ENCODE results near the gene RAP1GAP2.

The RAP1GAP2 gene

DNA sequence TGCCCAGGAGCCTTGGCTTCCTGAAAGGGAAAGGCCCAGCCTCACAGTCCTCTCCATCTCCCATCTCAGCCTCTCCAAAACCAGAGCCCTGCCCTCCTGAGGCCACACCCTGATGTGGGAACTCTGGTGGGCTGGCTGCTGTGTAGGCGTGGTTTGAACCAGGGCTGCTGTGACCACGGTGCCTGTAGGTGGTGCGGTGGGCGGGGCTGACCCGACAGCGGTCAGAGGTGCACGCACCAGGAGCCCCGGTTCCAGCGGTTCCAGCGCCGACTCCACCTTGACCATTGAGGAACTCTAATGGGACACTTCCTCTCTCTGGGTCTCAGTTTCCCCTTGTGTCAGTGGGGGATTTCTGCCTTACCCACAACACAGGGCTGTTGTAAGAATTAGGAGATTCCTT is 2.4 kb downstream of the RAP1GAP2 start:
- Histone ChIP-seq H4K12ac (ENCODE audit: low read depth, low read length) (no peak overlapping the region), H4K8ac (ENCODE audit: low read depth, low read length) (no peak overlapping the region), H3K4me1 (ENCODE audit: control insufficient read depth in 1 of 2, insufficient read depth in 2 of 2, low read length in 2 of 2) (no peaks in the 10 kb centered on the region), H3K4ac (ENCODE audit: low read depth, low read length) (no peak overlapping the region), H3K27me3 (ENCODE audit: insufficient read depth, low read length) (no peaks in the 10 kb centered on the region), H3K4me2 (ENCODE audit: low read length) (no peak overlapping the region), H3K9me3 (ENCODE audit: insufficient read depth, low read depth, low read length) (peaks cover 7% of the 10 kb centered on the region), H3K79me2 (ENCODE audit: control insufficient read depth, insufficient read depth, low read length, poor library complexity) (no peaks in the 10 kb centered on the region), H3K14ac (ENCODE audit: low read length) (no peak overlapping the region), H2BK5ac (ENCODE audit: low read depth, low read length, poor library complexity) (no peak overlapping the region), H2BK12ac (ENCODE audit: low read length) (no peak overlapping the region), H3K27ac (ENCODE audit: low read depth, low read length) (no peak overlapping the region), H3K23ac (ENCODE audit: low read length) (no peak overlapping the region), H3K36me3 (ENCODE audit: control insufficient read depth in 1 of 2, insufficient read depth in 2 of 2, low read length in 2 of 2) (no peaks in the 10 kb centered on the region), H2BK120ac (ENCODE audit: insufficient read depth, low read length, poor library complexity) (no peak overlapping the region), H4K91ac (ENCODE audit: low read depth, low read length) (no peak overlapping the region), H3K18ac (ENCODE audit: low read length) (no peak overlapping the region), H3K9ac (ENCODE audit: low read length) (no peak overlapping the region), H2AFZ (ENCODE audit: insufficient read depth, low read length, poor library complexity) (no peak overlapping the region), H2AK5ac (ENCODE audit: low read length) (no peak overlapping the region), H3K79me1 (ENCODE audit: low read length) (no peaks in the 10 kb centered on the region), H3K4me3 (ENCODE audit: low read depth, low read length) (no peak overlapping the region)
- WGBS (ENCODE audit: extremely low coverage, insufficient coverage, insufficient read length) = no CpG with 5 or more reads among the region's 11 CpGs
- no peak for DNase-seq

DNA sequence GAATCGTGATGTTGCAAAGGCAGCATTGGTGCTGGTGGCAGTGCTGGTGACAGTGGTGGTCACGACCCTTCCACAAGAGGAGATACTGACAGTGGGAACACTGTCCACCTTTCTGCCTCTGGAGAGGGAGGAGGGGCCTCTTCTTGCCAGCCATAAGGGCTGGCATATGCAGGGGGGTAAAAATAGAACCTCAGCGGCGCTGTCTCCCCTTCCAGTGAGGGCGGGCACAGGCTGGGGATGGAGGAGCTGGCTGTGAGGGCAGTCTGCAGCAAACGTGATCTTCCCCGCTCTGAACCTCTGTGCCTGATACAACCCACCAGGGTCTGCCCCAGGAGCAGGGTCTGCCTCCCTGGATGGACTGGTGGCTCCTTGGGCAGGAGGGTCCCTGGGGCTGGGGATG is 3.4 kb downstream of the RAP1GAP2 start:
- Histone ChIP-seq H3K9me3 (ENCODE audit: insufficient read depth, low read depth, low read length) (peaks cover 7% of the 10 kb centered on the region), H2BK5ac (ENCODE audit: low read depth, low read length, poor library complexity) (no peak overlapping the region), H2BK120ac (ENCODE audit: insufficient read depth, low read length, poor library complexity) (no peak overlapping the region), H3K23ac (ENCODE audit: low read length) (no peak overlapping the region), H3K4ac (ENCODE audit: low read depth, low read length) (no peak overlapping the region), H2AK5ac (ENCODE audit: low read length) (no peak overlapping the region), H3K9ac (ENCODE audit: low read length) (no peak overlapping the region), H3K79me1 (ENCODE audit: low read length) (no peaks in the 10 kb centered on the region), H4K8ac (ENCODE audit: low read depth, low read length) (no peak overlapping the region), H4K91ac (ENCODE audit: low read depth, low read length) (no peak overlapping the region), H3K27me3 (ENCODE audit: insufficient read depth, low read length) (no peaks in the 10 kb centered on the region), H3K36me3 (ENCODE audit: control insufficient read depth in 1 of 2, insufficient read depth in 2 of 2, low read length in 2 of 2) (no peaks in the 10 kb centered on the region), H3K18ac (ENCODE audit: low read length) (no peak overlapping the region), H2AFZ (ENCODE audit: insufficient read depth, low read length, poor library complexity) (no peak overlapping the region), H4K12ac (ENCODE audit: low read depth, low read length) (no peak overlapping the region), H2BK12ac (ENCODE audit: low read length) (no peak overlapping the region), H3K79me2 (ENCODE audit: control insufficient read depth, insufficient read depth, low read length, poor library complexity) (no peaks in the 10 kb centered on the region), H3K4me1 (ENCODE audit: control insufficient read depth in 1 of 2, insufficient read depth in 2 of 2, low read length in 2 of 2) (no peaks in the 10 kb centered on the region), H3K4me3 (ENCODE audit: low read depth, low read length) (no peak overlapping the region), H3K14ac (ENCODE audit: low read length) (no peak overlapping the region), H3K27ac (ENCODE audit: low read depth, low read length) (no peak overlapping the region), H3K4me2 (ENCODE audit: low read length) (no peak overlapping the region)
- no CpG with 5 or more reads among the region's 7 CpGs for WGBS (ENCODE audit: extremely low coverage, insufficient coverage, insufficient read length)
- DNase-seq = no peak

GRCh38 chr17:2800367-2800766 is 4.1 kb downstream of the RAP1GAP2 start:
- no peaks in the 10 kb centered on the region for H3K79me2 ChIP-seq (ENCODE audit: control insufficient read depth, insufficient read depth, low read length, poor library complexity)

GRCh38 chr17:2801841-2802240 is 5.6 kb downstream of the RAP1GAP2 start:
- no CpG with 5 or more reads among the region's 6 CpGs for WGBS (ENCODE audit: extremely low coverage, insufficient coverage, insufficient read length)
- no peak overlapping the region for H3K27ac ChIP-seq (ENCODE audit: low read depth, low read length)
- H3K4ac ChIP-seq (ENCODE audit: low read depth, low read length) = no peak overlapping the region
- H2BK120ac ChIP-seq (ENCODE audit: insufficient read depth, low read length, poor library complexity) = no peak overlapping the region
- H3K14ac ChIP-seq (ENCODE audit: low read length) = no peak overlapping the region
- H3K9me3 ChIP-seq (ENCODE audit: insufficient read depth, low read depth, low read length) = peaks cover 3% of the 10 kb centered on the region
- H3K27me3 ChIP-seq (ENCODE audit: insufficient read depth, low read length) = no peaks in the 10 kb centered on the region
- H2AFZ ChIP-seq (ENCODE audit: insufficient read depth, low read length, poor library complexity) = no peak overlapping the region
- H3K18ac ChIP-seq (ENCODE audit: low read length) = no peak overlapping the region
- H3K4me3 ChIP-seq (ENCODE audit: low read depth, low read length) = no peak overlapping the region
- no peak overlapping the region for H2AK5ac ChIP-seq (ENCODE audit: low read length)
- no peaks in the 10 kb centered on the region for H3K36me3 ChIP-seq (ENCODE audit: control insufficient read depth in 1 of 2, insufficient read depth in 2 of 2, low read length in 2 of 2)
- H4K91ac ChIP-seq (ENCODE audit: low read depth, low read length) = no peak overlapping the region
- no peak overlapping the region for H3K23ac ChIP-seq (ENCODE audit: low read length)
- no peak overlapping the region for H3K9ac ChIP-seq (ENCODE audit: low read length)
- H4K12ac ChIP-seq (ENCODE audit: low read depth, low read length) = no peak overlapping the region
- no peak for DNase-seq
- no peak overlapping the region for H2BK12ac ChIP-seq (ENCODE audit: low read length)
- no peak overlapping the region for H4K8ac ChIP-seq (ENCODE audit: low read depth, low read length)
- H3K4me1 ChIP-seq (ENCODE audit: control insufficient read depth in 1 of 2, insufficient read depth in 2 of 2, low read length in 2 of 2) = no peaks in the 10 kb centered on the region
- no peaks in the 10 kb centered on the region for H3K79me2 ChIP-seq (ENCODE audit: control insufficient read depth, insufficient read depth, low read length, poor library complexity)
- no peak overlapping the region for H2BK5ac ChIP-seq (ENCODE audit: low read depth, low read length, poor library complexity)
- no peaks in the 10 kb centered on the region for H3K79me1 ChIP-seq (ENCODE audit: low read length)
- no peak overlapping the region for H3K4me2 ChIP-seq (ENCODE audit: low read length)

More at GRCh38 chr17:2800367-2800766, 4.1 kb downstream of the RAP1GAP2 start:
- no peak for DNase-seq
- Histone ChIP-seq H3K9me3 (ENCODE audit: insufficient read depth, low read depth, low read length) (peaks cover 7% of the 10 kb centered on the region), H3K27ac (ENCODE audit: low read depth, low read length) (no peak overlapping the region), H3K23ac (ENCODE audit: low read length) (no peak overlapping the region), H3K18ac (ENCODE audit: low read length) (no peak overlapping the region), H3K4me2 (ENCODE audit: low read length) (no peak overlapping the region), H3K36me3 (ENCODE audit: control insufficient read depth in 1 of 2, insufficient read depth in 2 of 2, low read length in 2 of 2) (no peaks in the 10 kb centered on the region), H3K4me3 (ENCODE audit: low read depth, low read length) (no peak overlapping the region), H2BK120ac (ENCODE audit: insufficient read depth, low read length, poor library complexity) (no peak overlapping the region), H3K4ac (ENCODE audit: low read depth, low read length) (no peak overlapping the region), H3K9ac (ENCODE audit: low read length) (no peak overlapping the region), H4K12ac (ENCODE audit: low read depth, low read length) (no peak overlapping the region), H3K14ac (ENCODE audit: low read length) (no peak overlapping the region), H2BK5ac (ENCODE audit: low read depth, low read length, poor library complexity) (no peak overlapping the region), H2AK5ac (ENCODE audit: low read length) (no peak overlapping the region), H3K79me1 (ENCODE audit: low read length) (no peaks in the 10 kb centered on the region), H3K27me3 (ENCODE audit: insufficient read depth, low read length) (no peaks in the 10 kb centered on the region), H2BK12ac (ENCODE audit: low read length) (no peak overlapping the region), H4K91ac (ENCODE audit: low read depth, low read length) (no peak overlapping the region), H2AFZ (ENCODE audit: insufficient read depth, low read length, poor library complexity) (no peak overlapping the region), H3K4me1 (ENCODE audit: control insufficient read depth in 1 of 2, insufficient read depth in 2 of 2, low read length in 2 of 2) (no peaks in the 10 kb centered on the region), H4K8ac (ENCODE audit: low read depth, low read length) (no peak overlapping the region)
- no CpG with 5 or more reads among the region's 11 CpGs for WGBS (ENCODE audit: extremely low coverage, insufficient coverage, insufficient read length)
